Suprapubic skin (tissue), 4 donors: ENCODE results near the gene EGFR.

Source experiments
- EP300 ChIP-seq: sonication (generic); formaldehyde crosslinking; IDR thresholded peaks from one replicate; pipeline ENCODE4 v1.6.1; 2017; ENCODE audit warnings: antibody characterized with exemption
- POLR2A ChIP-seq, 2 donors: fragments of 450-650 bp; IDR thresholded peaks; one replicate each; pipeline ENCODE4 v1.6.1; 2017; ENCODE audit warnings: antibody characterized with exemption in 2 of 2, mild to moderate bottlenecking in 2 of 2, moderate library complexity in 2 of 2
- POLR2AphosphoS5 ChIP-seq, 3 donors: sonication (generic); formaldehyde crosslinking; IDR thresholded peaks; one replicate each; pipeline ENCODE4 v1.6.1; 2017; ENCODE audit warnings: antibody characterized with exemption in 3 of 3
- TF ChIP-seq, protein P1 (sequence below), 2 donors: fragments of 200-600 bp in 1 of 2; fragments of 450-650 bp in 1 of 2; sonication (generic) in 1 of 2; IDR thresholded peaks; one replicate each; pipeline ENCODE4 v1.5.1; 2016 to 2019; ENCODE audit warnings: antibody characterized with exemption in 2 of 2, mild to moderate bottlenecking in 1 of 2, moderate library complexity in 1 of 2

DNA sequence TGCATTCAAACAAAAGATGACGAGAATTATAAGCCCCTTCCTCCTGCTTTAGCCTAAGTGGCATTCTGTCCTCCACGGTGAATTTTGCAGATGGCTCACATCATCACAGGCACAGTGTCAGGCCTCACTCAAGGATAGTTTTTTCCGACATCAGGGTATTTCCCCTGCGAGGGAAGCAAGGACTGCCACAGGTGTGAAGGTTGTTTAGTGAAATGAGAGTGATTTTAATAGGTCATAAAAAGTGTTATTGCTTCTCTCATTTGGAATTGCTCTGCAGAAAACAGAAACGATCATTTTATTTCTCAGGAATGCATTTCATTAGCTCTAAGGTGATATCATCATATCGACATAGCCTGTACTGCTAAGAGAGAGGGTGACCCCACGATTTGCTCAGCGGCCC is 217.7 kb downstream of the EGFR start:
- TF ChIP-seq, protein P1, sequence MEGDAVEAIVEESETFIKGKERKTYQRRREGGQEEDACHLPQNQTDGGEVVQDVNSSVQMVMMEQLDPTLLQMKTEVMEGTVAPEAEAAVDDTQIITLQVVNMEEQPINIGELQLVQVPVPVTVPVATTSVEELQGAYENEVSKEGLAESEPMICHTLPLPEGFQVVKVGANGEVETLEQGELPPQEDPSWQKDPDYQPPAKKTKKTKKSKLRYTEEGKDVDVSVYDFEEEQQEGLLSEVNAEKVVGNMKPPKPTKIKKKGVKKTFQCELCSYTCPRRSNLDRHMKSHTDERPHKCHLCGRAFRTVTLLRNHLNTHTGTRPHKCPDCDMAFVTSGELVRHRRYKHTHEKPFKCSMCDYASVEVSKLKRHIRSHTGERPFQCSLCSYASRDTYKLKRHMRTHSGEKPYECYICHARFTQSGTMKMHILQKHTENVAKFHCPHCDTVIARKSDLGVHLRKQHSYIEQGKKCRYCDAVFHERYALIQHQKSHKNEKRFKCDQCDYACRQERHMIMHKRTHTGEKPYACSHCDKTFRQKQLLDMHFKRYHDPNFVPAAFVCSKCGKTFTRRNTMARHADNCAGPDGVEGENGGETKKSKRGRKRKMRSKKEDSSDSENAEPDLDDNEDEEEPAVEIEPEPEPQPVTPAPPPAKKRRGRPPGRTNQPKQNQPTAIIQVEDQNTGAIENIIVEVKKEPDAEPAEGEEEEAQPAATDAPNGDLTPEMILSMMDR (IDR thresholded peaks at IDR 0.05), result no peak
- no peak for TF ChIP-seq POLR2A (IDR thresholded peaks at IDR 0.05)
- no peak for TF ChIP-seq POLR2AphosphoS5 (IDR thresholded peaks at IDR 0.05)
- TF ChIP-seq EP300, result no peak
